Activated CD8-positive, alpha-beta memory T cell treated with anti-CD3 and anti-CD28 coated beads for 48 hours (primary cell): ENCODE measurements around the gene N4BP3.
"Not testable (repeated sequence)": the region's sequence is repeated elsewhere in the genome, so short reads cannot be mapped to it uniquely, and the experiment has no call there.

ENCODE experiments used
- DNase-seq, 3 experiments: peaks; one replicate each; pipeline ENCODE4 v3.0.0-alpha.2; 2020; ENCODE audit warnings: low read depth in 2 of 3, low spot score in 2 of 3

N4BP3 gene

DNA sequence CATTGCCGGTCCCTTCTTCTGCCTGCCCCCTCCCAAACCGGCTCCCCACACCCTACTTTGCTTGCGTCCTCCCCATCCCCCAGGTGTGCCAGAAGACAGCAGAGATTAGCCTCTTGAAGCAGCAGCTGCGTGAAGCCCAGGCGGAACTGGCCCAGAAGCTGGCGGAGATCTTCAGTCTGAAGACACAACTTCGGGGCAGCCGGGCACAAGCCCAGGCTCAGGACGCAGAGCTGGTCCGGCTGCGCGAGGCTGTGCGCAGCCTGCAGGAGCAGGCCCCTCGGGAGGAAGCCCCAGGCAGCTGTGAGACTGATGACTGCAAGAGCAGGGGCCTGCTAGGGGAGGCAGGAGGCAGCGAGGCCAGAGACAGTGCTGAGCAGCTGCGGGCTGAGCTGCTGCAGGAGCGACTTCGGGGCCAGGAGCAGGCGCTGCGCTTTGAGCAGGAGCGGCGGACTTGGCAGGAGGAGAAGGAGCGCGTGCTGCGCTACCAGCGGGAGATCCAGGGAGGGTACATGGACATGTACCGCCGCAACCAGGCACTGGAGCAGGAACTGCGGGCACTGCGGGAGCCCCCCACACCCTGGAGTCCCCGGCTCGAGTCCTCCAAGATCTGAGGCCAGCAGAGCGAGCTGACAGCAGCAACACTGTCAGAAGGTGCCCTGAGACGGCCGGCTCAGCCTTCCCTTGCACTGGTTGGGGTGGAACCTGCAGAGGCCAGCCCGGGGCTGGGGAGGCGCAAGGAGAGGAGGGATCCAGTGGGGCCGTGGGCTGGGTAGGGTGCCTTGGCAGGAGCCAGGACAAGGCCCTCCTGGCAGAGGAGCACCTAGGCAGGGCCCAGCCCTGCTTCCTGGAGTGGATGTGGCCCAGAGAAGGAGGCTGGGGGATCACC lies 8.3 kb downstream of the N4BP3 start:
- no peak for DNase-seq

- no peak for DNase-seq
These were observed 9.0 kb downstream of the N4BP3 start for GRCh38 chr5:178122346-178122745.

- DNase-seq = no peak
These were observed 10.0 kb downstream of the N4BP3 start for GRCh38 chr5:178123094-178123965.

GRCh38 chr5:178123966-178124925 lies 10.9 kb downstream of the N4BP3 start:
- DNase-seq = no peak

GRCh38 chr5:178125253-178125906 lies 12.0 kb downstream of the N4BP3 start:
- no peak for DNase-seq

DNA sequence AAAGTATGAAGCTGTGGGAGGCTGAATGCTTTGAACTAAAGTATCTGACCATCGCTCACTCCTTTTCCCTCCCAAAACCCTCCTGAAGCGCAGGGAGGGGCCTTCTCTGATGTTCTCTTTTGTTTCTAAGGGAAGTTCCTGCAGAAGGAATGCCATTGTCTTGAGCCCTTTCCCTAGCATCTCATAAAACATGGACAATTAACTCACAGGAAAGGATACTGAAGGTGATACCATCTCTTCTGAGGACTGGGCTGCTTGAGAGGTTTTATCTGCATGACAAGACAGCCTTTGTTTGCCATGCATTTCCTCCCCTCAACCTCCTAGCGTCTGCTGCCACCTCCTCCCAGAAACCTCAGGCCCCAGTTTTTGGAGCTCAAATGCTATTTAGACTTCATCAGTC lies 13.2 kb downstream of the N4BP3 start:
- no peak for DNase-seq

GRCh38 chr5:178127300-178128009 lies 14.1 kb downstream of the N4BP3 start:
- not testable (repeated sequence) for DNase-seq

DNA sequence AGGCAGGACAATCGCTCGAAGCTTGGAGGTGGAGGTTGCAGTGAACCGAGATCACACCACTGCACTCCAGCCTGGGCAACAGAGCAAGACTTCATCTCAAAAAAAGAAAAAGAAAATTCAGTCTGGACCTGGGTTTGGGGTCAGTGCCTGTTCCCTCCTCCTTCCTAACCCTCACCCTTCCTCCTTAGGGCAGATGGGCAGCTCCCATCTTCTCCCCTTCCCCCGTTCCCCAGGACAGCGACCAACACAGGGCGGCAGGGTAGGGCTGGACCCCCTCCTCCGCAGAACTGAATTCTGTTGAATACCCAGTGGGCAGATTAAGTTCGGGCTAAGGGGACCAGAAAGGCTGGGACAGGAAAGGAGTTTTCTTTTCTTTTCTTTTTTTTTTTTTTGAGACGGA lies 16.0 kb downstream of the N4BP3 start:
- no peak for DNase-seq

DNA sequence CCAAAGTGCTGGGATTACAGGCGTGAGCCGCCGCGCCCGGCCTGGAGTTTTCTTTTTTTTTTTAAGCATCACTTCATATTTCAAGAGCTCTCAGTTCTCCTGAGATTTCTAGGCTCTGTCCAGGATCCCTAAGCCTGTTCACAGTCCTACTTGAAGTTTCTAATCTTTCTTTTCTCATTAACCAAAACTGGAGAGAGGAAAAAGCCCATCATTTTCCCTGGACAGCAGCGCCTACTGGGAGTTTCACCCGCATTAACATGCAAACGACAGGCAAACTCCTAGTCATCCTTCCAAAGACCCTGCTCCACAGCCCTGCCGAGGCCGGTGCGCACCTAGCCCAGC lies 16.9 kb downstream of the N4BP3 start:
- not testable (repeated sequence) for DNase-seq

DNA sequence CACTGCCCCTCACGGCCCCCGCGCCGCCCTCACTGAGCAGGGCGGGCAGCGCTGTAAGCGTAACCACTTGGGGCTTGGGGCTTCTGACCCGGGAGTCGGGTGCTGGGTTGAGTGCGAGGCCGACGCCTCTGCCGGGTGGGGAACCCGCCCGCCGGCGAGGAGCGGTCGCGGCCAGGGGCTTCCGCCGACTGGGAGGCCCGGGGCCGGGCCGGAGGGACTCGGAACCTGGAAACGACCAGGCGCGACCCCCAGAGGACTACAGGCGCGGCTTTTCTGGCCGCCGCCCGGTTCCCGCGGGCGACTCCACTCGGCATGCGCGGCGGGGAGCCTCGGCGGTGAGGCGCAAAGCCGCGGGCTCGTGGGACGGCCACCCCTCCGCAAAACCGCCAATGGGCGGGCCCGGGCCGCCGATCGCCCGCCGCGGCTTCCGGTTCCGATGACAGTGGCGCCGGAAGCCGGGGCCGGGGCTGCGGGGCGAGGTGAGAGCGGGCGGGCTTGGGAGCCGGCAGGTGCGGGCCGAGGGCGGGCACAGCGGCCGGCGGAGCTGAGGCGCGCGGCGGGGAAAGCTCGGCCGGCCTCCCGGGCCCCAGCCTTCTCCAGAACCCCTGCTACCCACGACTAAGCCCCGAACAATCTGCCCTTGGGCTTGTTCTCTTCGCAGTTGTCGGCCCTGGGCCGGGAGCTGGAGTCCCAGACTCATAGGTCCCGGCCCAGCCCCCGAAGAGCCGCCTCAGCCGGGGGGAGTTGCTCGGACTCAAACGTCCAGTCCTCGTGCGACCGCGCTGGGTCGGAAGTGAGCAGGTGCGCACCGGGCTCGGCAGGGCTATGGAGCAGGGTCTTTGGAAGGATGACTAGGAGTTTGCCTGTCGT lies 17.5 kb downstream of the N4BP3 start, which contains the start of gene RMND5B:
Gene RMND5B (plus strand): TSS at position 439 of the 870 bp plus-strand sequence. CDS start 7,106 bp downstream, outside the sequence.
- DNase-seq = peak in 2 of 3 experiments; percentile 62 to 71

DNA sequence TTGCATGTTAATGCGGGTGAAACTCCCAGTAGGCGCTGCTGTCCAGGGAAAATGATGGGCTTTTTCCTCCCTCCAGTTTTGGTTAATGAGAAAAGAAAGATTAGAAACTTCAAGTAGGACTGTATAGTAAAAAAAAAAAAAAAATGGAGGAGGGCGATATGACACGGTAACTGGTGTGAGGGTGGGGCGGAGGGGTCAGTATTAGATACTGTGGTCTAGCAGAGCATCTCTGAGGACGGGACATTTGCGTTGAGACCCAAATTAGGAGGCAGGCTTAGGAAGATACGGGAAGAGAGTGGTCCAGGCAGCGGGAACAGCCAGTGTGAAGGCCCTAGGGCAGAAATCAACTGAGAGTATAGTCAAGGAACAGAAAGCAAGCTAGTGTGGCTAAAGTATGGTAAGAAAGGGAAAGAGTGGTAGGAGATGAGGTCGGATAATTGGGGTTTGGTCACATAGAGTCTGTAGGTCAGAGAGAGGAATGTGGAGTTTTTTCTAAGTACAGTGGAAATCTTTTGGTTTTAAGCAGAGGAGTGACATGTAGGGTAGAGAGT lies 18.2 kb downstream of the N4BP3 start:
- DNase-seq = no peak

GRCh38 chr5:178136990-178137389 lies 23.7 kb downstream of the N4BP3 start:
- DNase-seq = no peak

DNA sequence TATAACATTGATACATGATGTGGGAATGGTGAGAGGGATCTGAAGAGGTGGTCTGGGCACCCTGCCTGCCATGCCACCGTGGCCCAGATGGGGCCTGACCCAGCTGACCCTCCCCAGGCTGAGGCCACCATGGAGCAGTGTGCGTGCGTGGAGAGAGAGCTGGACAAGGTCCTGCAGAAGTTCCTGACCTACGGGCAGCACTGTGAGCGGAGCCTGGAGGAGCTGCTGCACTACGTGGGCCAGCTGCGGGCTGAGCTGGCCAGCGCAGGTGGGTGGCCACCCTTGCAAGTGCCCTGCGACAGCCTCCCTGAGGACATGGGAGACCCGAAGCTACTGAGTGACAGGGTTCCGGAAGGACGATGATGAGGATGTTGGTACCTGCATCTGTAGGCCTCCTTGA lies 24.7 kb downstream of the N4BP3 start:
- no peak for DNase-seq

GRCh38 chr5:178141550-178141949 lies 28.2 kb downstream of the N4BP3 start:
- no peak for DNase-seq

GRCh38 chr5:178142642-178143041 lies 29.3 kb downstream of the N4BP3 start:
- DNase-seq = no peak

DNA sequence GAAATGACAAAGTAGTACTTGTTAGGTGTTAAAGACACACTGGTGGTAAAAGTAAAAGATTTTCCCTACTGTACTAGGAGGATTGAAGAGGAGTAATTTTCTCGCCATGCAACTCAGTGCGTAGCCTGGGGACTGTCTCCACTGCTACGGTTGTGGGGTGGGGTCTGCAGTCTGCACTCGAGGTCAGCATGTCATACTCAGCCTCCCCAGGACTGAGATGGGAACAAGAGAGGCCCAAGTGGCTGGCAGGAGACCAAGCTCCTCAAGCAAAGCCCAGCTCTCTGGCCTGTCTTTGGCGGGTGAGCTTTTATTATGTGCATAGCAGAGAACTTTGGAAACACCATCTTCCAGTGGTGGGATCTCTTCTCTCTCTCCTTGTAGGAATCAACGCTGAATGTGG lies 29.9 kb downstream of the N4BP3 start:
- DNase-seq = no peak

DNA sequence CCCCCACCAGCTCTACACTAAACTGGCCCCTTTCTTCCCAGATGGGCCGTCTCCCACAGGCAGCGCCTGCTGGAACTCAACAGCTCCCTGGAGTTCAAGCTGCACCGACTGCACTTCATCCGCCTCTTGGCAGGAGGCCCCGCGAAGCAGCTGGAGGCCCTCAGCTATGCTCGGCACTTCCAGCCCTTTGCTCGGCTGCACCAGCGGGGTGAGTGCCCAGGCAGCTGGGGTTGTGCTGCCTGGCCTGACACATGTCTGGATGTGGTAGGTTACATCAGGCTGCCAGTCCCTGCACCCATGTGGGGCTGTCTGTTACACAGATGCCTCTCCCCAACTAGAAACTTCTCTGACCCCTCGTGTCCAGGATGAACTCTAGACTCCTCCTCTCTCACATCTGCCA lies 30.6 kb downstream of the N4BP3 start:
- no peak for DNase-seq
